Effector memory CD8-positive, alpha-beta T cell (primary cell): Measurements from ENCODE around the gene RFLNA.

Source experiments
- ATAC-seq: fragments of 150-1000 bp; cut with Tn5 transposase; replicated peaks from 2 replicates; pipeline ENCODE4 v1.10.0; 2021; ENCODE audit warnings: mild to moderate bottlenecking, moderate library complexity
- DNase-seq, 3 experiments: peaks; one replicate each; pipeline ENCODE4 v3.0.0; 2021
- H3K27ac Mint-ChIP-seq, 2 donors: one replicate each; pipeline ENCODE4 v1.8.0; 2022; ENCODE audit warnings: mild to moderate bottlenecking in 2 of 2, mixed read lengths in 2 of 2, moderate library complexity in 2 of 2
- H3K27me3 Mint-ChIP-seq, 2 donors: one replicate each; pipeline ENCODE4 v1.8.0; 2022; ENCODE audit warnings: mixed read lengths in 2 of 2
- H3K36me3 Mint-ChIP-seq: one replicate; pipeline ENCODE4 v1.8.0; 2022; ENCODE audit warnings: mild to moderate bottlenecking, moderate library complexity, mixed read lengths; ENCODE audit not compliant: insufficient read depth
- H3K4me1 Mint-ChIP-seq, 2 donors: one replicate each; pipeline ENCODE4 v1.8.0; 2022; ENCODE audit warnings: low read depth in 2 of 2, mixed read lengths in 2 of 2
- H3K4me3 Mint-ChIP-seq, 2 donors: one replicate each; pipeline ENCODE4 v1.8.0; 2022; ENCODE audit warnings: mild to moderate bottlenecking in 2 of 2, mixed read lengths in 2 of 2, moderate library complexity in 2 of 2
- H3K9me3 Mint-ChIP-seq, 2 donors: one replicate each; pipeline ENCODE4 v1.8.0; 2022; ENCODE audit warnings: mixed read lengths in 2 of 2

The RFLNA gene

GRCh38 chr12:124310178-124310577 is 15.3 kb downstream of the RFLNA start:
- Mint-ChIP-seq H3K27ac (no peak overlapping the region), H3K4me3 (no peak overlapping the region), H3K27me3 (no peaks in the 10 kb centered on the region), H3K36me3 (peaks cover 6% of the 10 kb centered on the region), H3K9me3 (no peaks in the 10 kb centered on the region), H3K4me1 (no peaks in the 10 kb centered on the region)
- DNase-seq (no peak), ATAC-seq (no peak)

DNA sequence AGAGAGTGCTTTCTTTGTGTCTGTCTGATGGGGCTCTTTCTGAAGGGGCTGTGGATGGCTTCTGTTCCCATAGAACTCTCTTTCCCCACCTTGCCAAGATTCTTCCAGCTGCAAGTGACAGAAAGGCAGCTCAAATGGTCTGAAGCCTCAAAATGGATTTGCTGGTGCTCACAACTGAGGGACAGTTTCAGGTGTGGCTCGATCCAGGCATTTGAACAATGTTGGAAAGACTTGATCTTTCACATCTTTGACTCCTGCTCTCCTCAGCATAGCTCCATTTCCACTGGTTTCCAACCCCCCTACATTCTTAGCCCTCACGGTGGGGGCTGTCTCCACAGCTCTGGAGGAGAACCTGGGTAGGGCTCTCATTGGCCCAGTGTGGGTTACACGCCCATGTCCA is 15.9 kb downstream of the RFLNA start:
- peaks cover 6% of the 10 kb centered on the region for H3K36me3 Mint-ChIP-seq
- no peak overlapping the region for H3K27ac Mint-ChIP-seq
- no peak overlapping the region for H3K4me3 Mint-ChIP-seq
- DNase-seq, result no peak
- no peak for ATAC-seq
- no peaks in the 10 kb centered on the region for H3K9me3 Mint-ChIP-seq
- no peaks in the 10 kb centered on the region for H3K27me3 Mint-ChIP-seq
- H3K4me1 Mint-ChIP-seq, result no peaks in the 10 kb centered on the region

DNA sequence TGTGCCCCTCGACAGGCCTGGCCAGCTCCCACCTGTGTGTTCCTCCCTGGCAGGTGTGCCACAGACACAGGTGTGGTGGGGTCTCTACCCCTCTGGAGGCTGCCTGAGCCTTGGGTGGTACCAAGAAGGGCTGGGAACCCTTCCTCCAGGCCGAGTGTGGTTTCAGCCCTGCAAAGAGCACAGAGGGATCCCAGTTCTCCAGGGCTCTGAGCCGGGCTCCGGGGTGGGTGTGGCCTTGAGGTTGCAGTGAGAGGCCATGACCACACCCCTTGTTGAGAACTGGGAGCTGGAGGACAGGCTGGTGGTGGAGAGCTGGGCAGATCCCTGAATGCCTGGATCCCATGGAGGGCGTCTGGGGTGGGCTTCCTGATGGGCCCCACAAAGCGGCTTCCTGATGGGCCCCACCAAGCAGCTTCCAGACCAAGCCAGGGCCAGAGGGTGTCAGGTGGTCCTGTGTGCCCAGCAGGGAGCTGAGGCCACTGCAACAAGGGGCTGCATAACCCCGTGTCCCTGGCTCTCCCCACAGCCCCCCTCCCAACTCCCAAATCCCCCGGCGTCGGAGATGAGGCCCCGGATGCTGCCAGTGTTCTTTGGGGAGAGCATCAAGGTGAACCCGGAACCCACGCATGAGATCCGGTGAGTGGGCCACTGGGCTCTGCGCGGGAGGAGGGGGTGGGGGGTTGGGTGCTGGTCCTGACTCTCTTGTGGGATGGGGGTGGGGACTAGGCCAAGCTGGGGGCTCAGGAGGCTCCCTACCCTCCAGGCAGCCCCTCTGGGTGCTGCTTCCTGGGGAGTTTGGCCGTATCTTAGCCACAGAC is 16.6 kb downstream of the RFLNA start:
- no peaks in the 10 kb centered on the region for H3K4me1 Mint-ChIP-seq
- no peaks in the 10 kb centered on the region for H3K9me3 Mint-ChIP-seq
- H3K27ac Mint-ChIP-seq, result no peak overlapping the region
- ATAC-seq (no peak), DNase-seq (no peak)
- no peak overlapping the region for H3K4me3 Mint-ChIP-seq
- H3K27me3 Mint-ChIP-seq, result no peaks in the 10 kb centered on the region
- peaks cover 6% of the 10 kb centered on the region for H3K36me3 Mint-ChIP-seq

DNA sequence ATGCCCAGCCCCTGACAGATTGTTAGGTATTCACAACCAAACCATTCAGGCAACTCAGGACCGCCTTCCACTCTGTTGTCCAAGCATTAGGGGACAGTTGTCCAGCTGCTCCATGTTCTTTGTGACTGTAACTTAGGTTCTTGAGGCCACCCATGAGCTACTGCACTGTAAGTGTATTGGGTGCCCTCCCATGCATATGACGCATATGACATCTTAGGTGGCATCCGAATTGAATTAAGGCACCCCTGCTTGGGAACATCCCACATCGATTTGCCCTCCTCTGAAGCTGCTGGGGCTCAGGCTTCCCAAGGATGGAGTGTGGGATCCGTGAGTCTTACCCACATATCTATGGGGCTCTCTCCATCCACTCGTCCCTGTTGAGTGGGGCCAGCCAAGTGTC is 17.7 kb downstream of the RFLNA start:
- Mint-ChIP-seq H3K36me3 (peaks cover 6% of the 10 kb centered on the region), H3K4me3 (no peak overlapping the region), H3K4me1 (no peaks in the 10 kb centered on the region), H3K27ac (no peak overlapping the region), H3K9me3 (no peaks in the 10 kb centered on the region), H3K27me3 (no peaks in the 10 kb centered on the region)
- no peak for ATAC-seq
- DNase-seq, result no peak

DNA sequence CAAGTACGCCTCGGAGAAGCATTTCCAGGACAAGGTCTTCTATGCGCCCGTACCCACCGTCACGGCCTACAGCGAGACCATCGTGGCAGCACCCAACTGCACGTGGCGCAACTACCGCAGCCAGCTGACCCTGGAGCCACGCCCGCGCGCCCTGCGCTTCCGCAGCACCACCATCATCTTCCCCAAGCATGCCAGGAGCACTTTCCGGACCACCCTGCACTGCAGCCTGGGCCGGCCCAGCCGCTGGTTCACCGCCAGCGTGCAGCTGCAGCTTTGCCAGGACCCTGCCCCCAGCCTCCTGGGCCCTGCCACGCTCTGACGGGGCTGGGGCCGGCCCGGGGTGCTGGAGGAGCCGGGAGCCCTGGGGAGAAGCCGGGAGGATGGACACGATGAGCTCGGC is 19.3 kb downstream of the RFLNA start:
- Mint-ChIP-seq H3K4me1 (no peaks in the 10 kb centered on the region), H3K27ac (no peak overlapping the region), H3K9me3 (no peaks in the 10 kb centered on the region), H3K27me3 (peaks cover 0 to 9% of the 10 kb centered on the region in 2 donors), H3K4me3 (no peak overlapping the region), H3K36me3 (peaks cover 6% of the 10 kb centered on the region)
- DNase-seq, result no peak
- ATAC-seq, result no peak

DNA sequence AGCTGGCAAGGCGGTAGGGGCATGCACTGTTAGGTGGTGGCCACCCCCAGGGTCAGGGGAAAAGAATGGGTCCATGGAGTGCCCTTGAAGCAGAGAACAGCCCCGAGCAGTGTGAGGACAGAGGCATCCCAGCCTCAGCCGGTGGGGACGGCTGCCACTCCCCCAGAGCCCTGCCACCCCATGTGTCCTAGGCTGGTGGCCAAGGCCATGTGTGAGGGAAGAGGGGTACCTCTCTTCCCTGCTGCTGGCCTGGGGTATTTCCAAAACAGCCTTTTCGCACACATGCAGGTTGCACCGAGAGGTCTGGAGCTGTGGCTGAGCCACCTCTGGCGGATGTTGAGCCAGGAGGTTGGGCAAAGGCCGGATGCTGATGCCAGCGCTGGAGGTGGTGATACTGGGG is 19.9 kb downstream of the RFLNA start:
- H3K4me1 Mint-ChIP-seq, result peaks cover 0 to 4% of the 10 kb centered on the region in 2 donors
- H3K27ac Mint-ChIP-seq, result no peak overlapping the region
- no peaks in the 10 kb centered on the region for H3K9me3 Mint-ChIP-seq
- peaks cover 2% of the 10 kb centered on the region for H3K36me3 Mint-ChIP-seq
- H3K27me3 Mint-ChIP-seq, result peaks cover 0 to 14% of the 10 kb centered on the region in 2 donors
- no peak overlapping the region for H3K4me3 Mint-ChIP-seq
- ATAC-seq (no peak), DNase-seq (no peak)

- H3K27me3 Mint-ChIP-seq, result peaks cover 0 to 14% of the 10 kb centered on the region in 2 donors
Measured at GRCh38 chr12:124315372-124316044, 20.6 kb downstream of the RFLNA start.

GRCh38 chr12:124316257-124316900 is 21.5 kb downstream of the RFLNA start:
- H3K27ac Mint-ChIP-seq, result no peak overlapping the region
- H3K9me3 Mint-ChIP-seq, result no peaks in the 10 kb centered on the region
- H3K27me3 Mint-ChIP-seq, result peaks cover 0 to 14% of the 10 kb centered on the region in 2 donors
- ATAC-seq, result no peak
- peaks cover 0 to 6% of the 10 kb centered on the region in 2 donors for H3K4me1 Mint-ChIP-seq
- H3K36me3 Mint-ChIP-seq, result no peaks in the 10 kb centered on the region
- no peak overlapping the region for H3K4me3 Mint-ChIP-seq
- no peak for DNase-seq

More at GRCh38 chr12:124315372-124316044, 20.6 kb downstream of the RFLNA start:
- no peaks in the 10 kb centered on the region for H3K9me3 Mint-ChIP-seq
- ATAC-seq, result no peak
- no peak overlapping the region for H3K27ac Mint-ChIP-seq
- DNase-seq, result no peak
- peaks cover 0 to 4% of the 10 kb centered on the region in 2 donors for H3K4me1 Mint-ChIP-seq
- no peak overlapping the region for H3K4me3 Mint-ChIP-seq
- H3K36me3 Mint-ChIP-seq, result no peaks in the 10 kb centered on the region

DNA sequence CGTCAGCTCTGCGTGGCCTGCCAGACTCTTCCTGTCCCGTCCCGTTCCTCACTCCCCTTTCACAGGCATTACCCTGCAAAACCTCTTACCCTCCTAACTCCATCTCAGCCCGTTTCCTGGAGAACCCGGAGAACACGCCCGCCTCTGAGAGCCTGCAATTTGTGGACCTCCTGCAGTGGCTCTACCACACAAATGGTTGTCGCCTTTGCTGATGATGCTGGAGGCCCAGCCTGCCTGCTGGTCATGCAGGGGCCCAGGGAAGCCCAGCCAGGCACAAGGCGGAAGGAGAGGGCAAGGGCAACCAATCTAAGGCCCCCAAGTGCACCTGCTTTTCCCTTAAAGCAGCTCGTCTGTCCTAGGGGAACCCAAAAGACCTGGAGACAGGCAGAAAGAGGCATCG is 22.5 kb downstream of the RFLNA start:
- Mint-ChIP-seq H3K27me3 (peaks cover 0 to 14% of the 10 kb centered on the region in 2 donors), H3K4me3 (no peak overlapping the region), H3K27ac (no peak overlapping the region), H3K36me3 (no peaks in the 10 kb centered on the region), H3K9me3 (no peaks in the 10 kb centered on the region), H3K4me1 (peaks cover 0 to 6% of the 10 kb centered on the region in 2 donors)
- ATAC-seq (no peak), DNase-seq (no peak)

DNA sequence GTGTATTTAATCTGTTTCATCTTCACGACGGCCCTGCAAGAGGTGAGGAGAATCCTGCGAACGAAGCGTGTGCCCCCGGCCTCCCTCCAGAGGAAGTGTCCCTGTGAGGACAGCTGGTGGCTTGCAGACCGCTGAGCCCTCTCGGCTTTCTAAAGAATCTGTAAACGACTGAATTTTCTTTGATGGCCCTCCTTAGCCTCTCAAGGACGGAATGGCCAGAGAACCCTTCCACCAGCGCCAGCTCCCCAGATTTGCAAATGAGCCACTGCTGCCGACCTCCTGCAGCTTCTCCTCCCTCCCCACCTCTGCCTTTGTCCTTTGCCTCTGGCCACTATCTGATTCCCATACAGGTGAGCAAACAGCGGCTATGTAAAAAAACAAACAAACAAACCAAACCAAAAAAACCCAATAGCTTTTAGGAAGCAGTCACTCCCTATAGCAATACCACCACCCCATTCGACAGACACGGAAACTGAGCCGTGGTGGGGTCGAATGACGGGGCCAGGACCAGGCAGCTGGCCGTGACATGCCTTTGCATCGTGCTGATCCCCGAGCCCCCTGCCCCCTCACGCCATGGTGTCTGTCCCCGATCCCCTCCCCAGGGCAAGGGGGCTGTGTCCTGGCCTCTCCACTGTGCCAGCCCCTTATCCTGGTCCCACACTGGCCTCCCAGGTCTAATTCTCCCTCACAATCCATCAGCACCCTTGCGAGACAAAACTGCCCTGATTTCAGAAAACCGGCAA is 23.6 kb downstream of the RFLNA start:
- Mint-ChIP-seq H3K9me3 (no peaks in the 10 kb centered on the region), H3K36me3 (no peaks in the 10 kb centered on the region), H3K27ac (peak overlapping the region in 1 of 2 donors; percentile 42), H3K4me1 (peaks cover 0 to 6% of the 10 kb centered on the region in 2 donors), H3K4me3 (no peak overlapping the region), H3K27me3 (peaks cover 0 to 14% of the 10 kb centered on the region in 2 donors)
- no peak for ATAC-seq
- no peak for DNase-seq

- peak overlapping the region in 1 of 2 donors; percentile 54 for H3K27ac Mint-ChIP-seq
- no peaks in the 10 kb centered on the region for H3K9me3 Mint-ChIP-seq
- DNase-seq, result no peak
- no peak for ATAC-seq
- peaks cover 0 to 14% of the 10 kb centered on the region in 2 donors for H3K27me3 Mint-ChIP-seq
- H3K36me3 Mint-ChIP-seq, result peaks cover 6% of the 10 kb centered on the region
- peaks cover 0 to 6% of the 10 kb centered on the region in 2 donors for H3K4me1 Mint-ChIP-seq
- H3K4me3 Mint-ChIP-seq, result no peak overlapping the region
Measured at GRCh38 chr12:124319368-124320050, 24.6 kb downstream of the RFLNA start.

GRCh38 chr12:124321040-124321481 is 26.2 kb downstream of the RFLNA start:
- peak overlapping the region; percentile 54 to 74 for H3K27ac Mint-ChIP-seq
- H3K4me3 Mint-ChIP-seq, result no peak overlapping the region
- peaks cover 10% of the 10 kb centered on the region for H3K36me3 Mint-ChIP-seq
- H3K27me3 Mint-ChIP-seq, result peaks cover 0 to 14% of the 10 kb centered on the region in 2 donors
- H3K9me3 Mint-ChIP-seq, result no peaks in the 10 kb centered on the region
- peak; percentile 74 for ATAC-seq
- H3K4me1 Mint-ChIP-seq, result peaks cover 0 to 6% of the 10 kb centered on the region in 2 donors
- DNase-seq, result peak; percentile 46 to 62 (median 48)
